Spleen (tissue), 11 donors: ENCODE measurements around the gene CDCA3. TPM values are rescaled to one million over a fixed set of nuclear protein-coding genes. Genes with fewer than 3 reads are reported as not detected.
"Not testable (repeated sequence)": the region's sequence is repeated elsewhere in the genome, so short reads cannot be mapped to it uniquely, and the experiment has no call there.

Experiments used
- DNase-seq: peaks from one replicate; pipeline ENCODE4 v3.0.0-alpha.2; 2020
- H3K27ac ChIP-seq, 8 donors: fragments of 200-600 bp; sonication (generic) in 7 of 8; 1 replicate in 4 of 8; 2 replicates in 4 of 8; pipeline versions ENCODE4 v1.5.0 to v1.8.0; 2016 to 2021; ENCODE audit warnings: inconsistent platforms in 4 of 8, mild to moderate bottlenecking in 4 of 8, moderate library complexity in 1 of 8
- H3K27me3 ChIP-seq, 7 donors: fragments of 200-600 bp; sonication (generic) in 6 of 7; replicated peaks in 1 of 7; 1 replicate in 4 of 7; 2 replicates in 3 of 7; pipeline versions ENCODE4 v1.5.0 to v1.8.0; 2016 to 2021; ENCODE audit warnings: inconsistent platforms in 3 of 7, mild to moderate bottlenecking in 1 of 7
- H3K36me3 ChIP-seq, 6 donors: fragments of 200-600 bp; sonication (generic) in 5 of 6; 1 replicate in 4 of 6; 2 replicates in 2 of 6; pipeline versions ENCODE4 v1.5.0 to v1.8.0; 2016 to 2021; ENCODE audit warnings: inconsistent platforms in 2 of 6
- H3K4me1 ChIP-seq, 6 donors: fragments of 200-600 bp; sonication (generic) in 5 of 6; 1 replicate in 3 of 6; 2 replicates in 3 of 6; pipeline versions ENCODE4 v1.5.0 to v1.8.0; 2016 to 2021; ENCODE audit warnings: inconsistent platforms in 3 of 6
- H3K4me3 ChIP-seq, 8 donors: fragments of 200-600 bp; sonication (generic) in 7 of 8; 1 replicate in 4 of 8; 2 replicates in 4 of 8; pipeline versions ENCODE4 v1.5.0 to v1.8.0; 2016 to 2021; ENCODE audit warnings: inconsistent platforms in 4 of 8, mild to moderate bottlenecking in 4 of 8, moderate library complexity in 2 of 8
- H3K9me3 ChIP-seq, 8 donors: fragments of 200-600 bp; sonication (generic) in 7 of 8; 1 replicate in 4 of 8; 2 replicates in 4 of 8; pipeline versions ENCODE4 v1.5.0 to v1.8.0; 2016 to 2021; ENCODE audit warnings: inconsistent platforms in 4 of 8
- CTCF ChIP-seq, 11 experiments: fragments of 200-600 bp in 7 of 11; fragments of 450-650 bp in 4 of 11; sonication (generic) in 4 of 11; IDR thresholded peaks in 8 of 11; conservative IDR thresholded peaks in 3 of 11; 1 replicate in 7 of 11; 2 replicates in 4 of 11; pipeline versions ENCODE4 v1.4.0 to v1.8.0; 2016 to 2021; ENCODE audit warnings: antibody characterized with exemption in 11 of 11, inconsistent platforms in 4 of 11, mild to moderate bottlenecking in 1 of 11
- POLR2A ChIP-seq, 3 donors: fragments of 450-650 bp; IDR thresholded peaks; one replicate each; pipeline ENCODE4 v1.5.1; 2017; ENCODE audit warnings: antibody characterized with exemption in 3 of 3, mild to moderate bottlenecking in 1 of 3
- POLR2AphosphoS5 ChIP-seq, 3 donors: sonication (generic); formaldehyde crosslinking; IDR thresholded peaks; one replicate each; pipeline ENCODE4 v1.5.1; 2017; ENCODE audit warnings: antibody characterized with exemption in 3 of 3
- WGBS, 5 donors: extraction: QIAGEN DNeasy Blood & Tissue Kit in 3 of 5; methylation state at CpG; one replicate each; pipeline versions ENCODE4 v1.1.5 to v1.1.7; 2013 to 2018; 5-methylcytosine and 5-hydroxymethylcytosine counted together
- intact Hi-C: fragments of 100-400 bp; cut with DNase I; formaldehyde crosslinking; loops from one replicate; pipeline ENCODE4 v1.15.0; 2023; ENCODE audit warnings: low total_unique reads
- polyA plus RNA-seq, 3 donors: library from polyadenylated mRNA; stranded (reverse); fragments of 200-250 nt; gene quantifications; one replicate each; pipeline ENCODE4 v1.2.1, GENCODE V29; 2013
- total RNA-seq, 7 donors: library from RNA; depleted of rRNA in 3 of 7; stranded (reverse); fragments of >200 nt in 3 of 7; fragmentation: NEBNext Ultra II Directional in 4 of 7; extraction: Animal tissue kit (Norgen Biotek cat#: 25700) in 4 of 7; gene quantifications; one replicate each; pipeline versions ENCODE4 v1.1.0 to v1.2.1, GENCODE V29; 2016 to 2021
- donor health status: healthy with polysubstance abuse.
- donor health status: DM: no; HTN: no; CAD: no; lungs with moderate emphysema.
- donor health status: DM: no; HTN: no; CAD: no.
- donor health status: Bipolar disorder and iron deficiency.
- donor health status: healthy.
- donor health status: DM: no; HTN: no; CAD: no.
- donor health status: DM: yes; HTN: yes; CAD: no.

Gene CDCA3
- total and polyA plus RNA-seq, 10 donors = 1.9 to 18.1 (median 5.4) TPM

GRCh38 chr12:6890789-6891645 is 39.9 kb upstream of the CDCA3 start:
- Histone ChIP-seq H3K4me3 (peak overlapping the region; percentile 25 to 64 (median 34)), H3K27me3 (no peaks in the 10 kb centered on the region), H3K36me3 (no peaks in the 10 kb centered on the region), H3K27ac (peak overlapping the region; percentile 74 to 96 (median 91)), H3K9me3 (no peaks in the 10 kb centered on the region), H3K4me1 (peaks cover 0 to 27% (median 16%) of the 10 kb centered on the region in 6 donors)
- intact Hi-C loops = no loop called here
- WGBS, 5 donors = 2 to 5% (median 2%) methylated on average over 34 to 68 of the region's 68 CpGs
- TF ChIP-seq POLR2AphosphoS5 (IDR thresholded peaks at IDR 0.05) (peak; percentile 90 to 92 (median 91)), CTCF (IDR thresholded peaks at IDR 0.05 in 8 of 11, conservative IDR thresholded peaks at IDR 0.05 in 3 of 11) (peak; percentile 55 to 99 (median 96)), POLR2A (IDR thresholded peaks at IDR 0.05) (peak in 2 of 3 donors; percentile 31 to 52)
- peak; percentile 100 for DNase-seq

- H3K27me3 ChIP-seq, DNase-seq, H3K9me3 ChIP-seq, intact Hi-C loops, H3K36me3 ChIP-seq: not testable (repeated sequence)
- peak overlapping the region in 2 of 8 donors; percentile 46 to 64 for H3K4me3 ChIP-seq
- 79 to 93% (median 87%) methylated on average over 21 of the region's 21 CpGs for WGBS, 5 donors
- peaks cover 0 to 27% (median 16%) of the 10 kb centered on the region in 6 donors for H3K4me1 ChIP-seq
- peak overlapping the region; percentile 74 to 96 (median 91) for H3K27ac ChIP-seq
Observed at GRCh38 chr12:6889775-6890573, 38.9 kb upstream of the CDCA3 start.

- Histone ChIP-seq H3K4me1 (peaks cover 0 to 24% (median 16%) of the 10 kb centered on the region in 6 donors), H3K36me3 (peaks cover 0 to 22% (median 8%) of the 10 kb centered on the region in 6 donors)
- DNase-seq, H3K4me3 ChIP-seq, intact Hi-C loops, H3K27ac ChIP-seq, H3K27me3 ChIP-seq, H3K9me3 ChIP-seq: not testable (repeated sequence)
- WGBS, 5 donors = 85 to 94% (median 89%) methylated on average over 7 of the region's 7 CpGs
Observed at GRCh38 chr12:6888794-6889193, 37.7 kb upstream of the CDCA3 start.

- Histone ChIP-seq H3K4me1 (peaks cover 0 to 24% (median 16%) of the 10 kb centered on the region in 6 donors), H3K27me3 (no peaks in the 10 kb centered on the region), H3K27ac (no peak overlapping the region), H3K36me3 (peaks cover 0 to 26% (median 13%) of the 10 kb centered on the region in 6 donors), H3K4me3 (no peak overlapping the region), H3K9me3 (no peaks in the 10 kb centered on the region)
- intact Hi-C loops = no loop called here
- TF ChIP-seq POLR2AphosphoS5 (IDR thresholded peaks at IDR 0.05) (no peak), CTCF (IDR thresholded peaks at IDR 0.05 in 8 of 11, conservative IDR thresholded peaks at IDR 0.05 in 3 of 11) (no peak), POLR2A (IDR thresholded peaks at IDR 0.05) (no peak)
- no peak for DNase-seq
- 83 to 92% (median 90%) methylated on average over 2 of the region's 2 CpGs for WGBS, 5 donors
Observed at GRCh38 chr12:6888360-6888759, 37.3 kb upstream of the CDCA3 start.
